Stimulated activated CD8-positive, alpha-beta memory T cell treated with anti-CD3 and anti-CD28 coated beads, Interleukin-12 subunit alpha, Interleukin-12 subunit beta, amount 100 ng/mL, for 24 hours (primary cell): Measurements from ENCODE around the gene TSPAN5.

Experiments
- DNase-seq: peaks from one replicate; pipeline ENCODE4 v3.0.0-alpha.2; 2020; ENCODE audit errors: extremely low read depth

Gene TSPAN5

DNA sequence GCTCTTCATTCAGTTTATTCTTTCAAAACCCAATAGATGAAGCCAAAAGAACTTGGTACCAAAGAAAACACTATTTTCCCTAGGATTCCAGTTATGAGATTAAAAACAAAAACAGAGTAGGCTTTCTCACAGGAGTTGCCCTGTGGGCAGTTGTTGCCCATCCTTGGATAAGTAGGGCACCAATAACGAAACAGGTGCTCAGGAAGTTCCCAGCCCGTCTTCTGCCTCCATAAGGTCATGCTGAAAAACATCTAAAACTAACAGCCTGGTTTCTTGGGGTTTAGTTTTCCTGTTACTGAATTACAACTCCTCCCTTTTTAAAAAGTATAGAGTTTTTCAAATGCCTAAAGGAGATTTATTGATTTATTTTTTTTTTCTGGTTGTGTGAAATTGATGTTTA, 14.7 kb downstream of the TSPAN5 start:
- DNase-seq, result no peak

- no peak for DNase-seq
These were observed 15.4 kb downstream of the TSPAN5 start for GRCh38 chr4:98642991-98643426.

DNA sequence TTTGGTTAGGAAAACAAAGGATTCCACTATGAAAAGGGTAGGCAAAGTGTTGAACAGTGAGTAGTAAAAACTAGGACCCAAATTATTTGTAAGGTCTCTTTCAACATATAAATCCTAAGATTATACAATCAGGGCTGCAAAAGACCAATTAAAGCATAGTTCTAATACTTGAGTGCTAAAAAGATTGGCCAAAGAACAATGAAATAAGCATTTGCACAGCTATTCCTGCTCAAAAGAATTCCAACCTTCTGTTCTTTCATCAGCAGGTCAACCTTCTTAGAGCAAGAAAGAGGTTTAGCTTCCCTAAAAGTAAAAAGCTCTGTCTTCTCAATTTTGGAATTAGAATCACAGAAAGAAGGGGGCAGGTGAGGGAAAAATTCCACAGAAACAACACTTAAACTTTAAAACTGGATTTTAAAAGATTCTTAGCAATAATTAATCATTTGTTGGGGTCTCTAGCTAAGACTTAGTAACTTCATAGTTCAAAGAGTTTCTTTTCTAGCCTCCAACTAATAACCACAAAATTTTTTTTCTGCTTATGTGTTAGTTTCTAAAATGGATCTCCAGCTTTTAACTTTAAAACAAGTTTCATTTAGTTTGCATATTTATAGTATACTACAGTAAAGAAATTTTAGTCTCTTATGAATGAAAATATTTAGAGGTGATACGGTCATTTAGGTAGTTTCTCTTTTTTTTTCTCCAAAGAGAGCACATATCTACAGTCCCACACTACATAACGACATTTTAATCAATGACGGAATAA, 16.3 kb downstream of the TSPAN5 start:
- DNase-seq, result no peak

DNA sequence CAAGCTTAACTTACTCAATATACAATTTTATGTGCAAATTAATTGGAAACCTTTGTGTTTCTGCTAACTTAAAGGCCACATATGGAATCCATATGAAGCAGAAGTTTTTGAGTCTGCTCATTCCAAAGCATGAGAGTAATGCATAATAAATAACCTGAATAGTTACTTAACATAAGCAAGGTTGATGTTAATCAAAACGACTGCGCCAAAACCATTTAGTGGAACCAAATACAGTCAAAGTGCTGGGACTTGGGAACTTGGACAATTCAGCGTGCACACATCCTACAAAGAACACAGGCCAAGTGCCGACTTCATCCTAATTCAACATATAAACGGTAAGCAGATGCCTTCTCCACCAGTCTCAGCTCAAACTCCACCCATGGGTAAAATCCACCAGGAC, 17.0 kb downstream of the TSPAN5 start:
- no peak for DNase-seq

- DNase-seq, result no peak
These were observed 18.9 kb downstream of the TSPAN5 start for GRCh38 chr4:98639523-98639922.

DNA sequence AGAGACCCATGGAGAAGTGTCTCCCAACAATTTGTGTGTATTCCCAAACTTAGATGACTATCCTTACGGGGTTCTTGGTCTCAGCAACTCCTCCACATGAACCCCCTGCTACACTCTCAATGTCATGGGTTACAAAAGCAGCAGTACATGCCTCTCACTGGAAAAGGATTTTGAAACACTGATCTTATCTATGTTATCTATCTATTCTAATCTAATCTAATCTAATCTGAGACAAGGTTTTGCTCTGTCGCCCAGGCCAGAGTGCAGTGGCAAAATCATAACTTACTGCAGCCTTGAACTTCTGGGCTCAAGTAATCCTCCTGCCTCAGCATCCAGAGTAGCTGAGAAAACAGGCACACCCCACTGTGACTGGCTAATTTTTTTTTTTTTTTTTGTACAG, 19.3 kb downstream of the TSPAN5 start:
- DNase-seq, result no peak

GRCh38 chr4:98638661-98639060, 19.8 kb downstream of the TSPAN5 start:
- DNase-seq, result no peak

DNA sequence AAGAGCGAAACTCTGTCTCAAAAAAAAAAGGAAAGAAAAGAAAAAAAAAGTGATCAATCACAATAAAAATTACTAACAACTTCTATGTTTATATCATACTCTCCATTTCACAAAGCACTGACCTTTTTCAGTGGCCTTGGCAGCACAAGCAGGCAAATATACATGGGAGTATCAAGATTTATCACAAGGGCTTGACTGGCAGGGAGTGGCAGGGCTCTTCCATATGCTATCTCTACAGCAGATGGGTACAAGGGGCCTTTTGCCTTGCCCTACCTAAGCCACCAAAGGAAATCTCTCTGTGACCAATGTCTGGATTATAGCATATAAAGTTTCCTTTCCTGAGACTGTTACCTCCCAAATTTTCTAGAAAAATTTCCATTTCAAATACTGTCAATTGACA, 24.4 kb downstream of the TSPAN5 start:
- DNase-seq, result no peak

GRCh38 chr4:98633159-98633558, 25.3 kb downstream of the TSPAN5 start:
- no peak for DNase-seq

- DNase-seq, result no peak
These were observed 26.2 kb downstream of the TSPAN5 start for GRCh38 chr4:98632258-98632657.

DNA sequence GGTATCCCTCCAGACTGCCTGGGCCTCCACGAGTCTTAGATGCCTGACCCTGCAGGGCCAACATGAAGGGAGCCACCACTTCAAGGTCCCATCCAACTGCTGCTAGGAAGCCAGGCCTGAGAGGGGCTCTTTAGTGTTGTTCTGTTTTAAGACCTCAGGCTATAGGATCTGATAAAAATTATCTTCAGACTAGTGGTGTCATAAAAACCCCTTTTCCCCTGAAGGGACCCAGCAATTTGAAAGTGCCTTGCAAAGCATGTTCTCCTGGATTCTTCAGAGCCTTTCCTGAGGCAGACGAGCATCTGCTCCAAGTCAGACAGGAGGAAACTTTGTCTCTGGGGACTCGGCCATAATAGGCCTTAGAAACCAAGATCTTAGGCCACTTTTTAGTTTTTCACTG, 26.9 kb downstream of the TSPAN5 start:
- no peak for DNase-seq

DNA sequence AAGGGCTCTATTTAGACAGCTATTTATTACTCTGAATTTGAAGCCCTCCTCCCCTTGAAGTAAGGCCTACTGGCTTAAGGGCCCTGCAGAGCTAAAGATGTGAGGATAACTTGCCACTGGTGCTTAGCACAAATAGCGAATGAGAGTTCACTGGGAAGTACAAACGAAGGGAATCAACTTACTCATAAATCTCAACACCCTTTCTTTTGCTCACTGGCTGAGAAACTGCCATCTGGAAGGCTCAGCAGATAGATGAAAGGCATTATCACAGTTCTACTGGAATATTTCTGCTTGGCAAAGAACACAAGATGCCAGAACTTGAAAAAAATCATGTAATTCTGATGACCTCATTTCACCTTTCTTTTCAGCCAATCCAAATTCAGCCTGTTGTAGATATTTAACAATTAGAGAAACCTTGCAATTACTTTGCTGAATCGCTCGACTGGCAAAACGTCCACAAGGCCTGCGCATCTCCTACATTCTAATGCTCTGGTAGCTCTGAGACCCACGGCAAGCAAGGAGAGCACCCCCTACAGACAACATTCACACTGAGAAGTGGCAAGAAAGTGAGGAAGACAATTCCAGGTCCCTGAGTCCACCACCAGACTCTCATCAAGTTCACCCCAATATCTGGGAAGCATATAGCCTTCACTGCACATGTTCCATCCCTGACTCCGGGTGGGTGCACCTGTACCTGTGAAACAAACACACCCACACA, 27.5 kb downstream of the TSPAN5 start:
- no peak for DNase-seq

DNA sequence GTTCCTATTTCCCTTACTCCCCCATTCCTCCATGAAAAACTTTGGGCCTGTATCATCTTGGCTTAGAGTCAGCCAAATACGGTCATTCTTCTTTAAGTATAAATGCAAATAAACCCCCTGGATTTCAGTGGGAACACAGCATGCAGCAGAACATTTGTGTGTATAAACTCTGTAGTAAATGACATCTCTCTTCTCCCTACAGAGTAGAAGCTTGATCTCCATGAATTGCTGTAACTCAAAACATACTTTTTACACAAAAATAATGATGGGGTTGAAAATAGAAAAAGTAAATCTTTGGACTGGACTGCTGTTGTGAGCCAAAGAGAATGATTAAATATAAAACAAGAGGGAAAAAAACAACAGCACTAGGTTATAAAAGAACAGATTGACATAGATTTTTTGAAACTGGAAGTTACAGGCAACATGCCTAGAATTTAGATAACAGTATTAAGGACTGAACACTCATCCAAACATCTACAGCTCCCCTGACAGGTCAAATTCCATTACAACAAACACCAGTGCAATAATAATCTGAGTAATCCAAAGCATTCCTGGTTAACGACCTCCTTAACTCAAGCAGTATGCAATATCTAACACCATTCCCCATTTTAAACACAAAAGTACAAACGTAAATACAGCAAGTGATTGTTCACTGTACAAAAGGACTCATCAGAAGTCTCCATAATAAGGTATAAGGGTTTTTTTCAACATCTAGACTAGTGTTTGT, 30.7 kb downstream of the TSPAN5 start:
- DNase-seq, result no peak

- DNase-seq, result no peak
These were observed 32.1 kb downstream of the TSPAN5 start for GRCh38 chr4:98626350-98626749.

- DNase-seq, result no peak
These were observed 32.5 kb downstream of the TSPAN5 start for GRCh38 chr4:98625920-98626319.

GRCh38 chr4:98625399-98625798, 33.0 kb downstream of the TSPAN5 start:
- DNase-seq, result no peak

DNA sequence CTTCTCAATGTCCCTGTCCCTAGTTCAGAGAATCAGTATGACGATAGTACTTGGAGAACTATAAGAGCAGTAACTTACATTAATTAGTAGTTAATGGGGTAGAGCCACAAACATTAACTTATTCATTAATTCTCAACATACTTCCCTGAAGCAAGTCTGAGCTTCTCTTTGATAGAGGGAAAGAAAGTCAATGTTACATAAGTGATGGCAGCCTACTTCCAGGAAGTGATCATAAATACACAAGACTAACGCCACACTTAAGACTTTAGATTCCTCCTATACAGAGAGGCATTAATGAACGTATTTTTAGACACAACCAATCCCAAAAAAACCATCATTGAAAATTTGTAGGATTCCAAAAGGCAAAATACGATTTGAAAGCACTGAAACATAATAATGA, 33.8 kb downstream of the TSPAN5 start:
- no peak for DNase-seq

GRCh38 chr4:98624144-98624543, 34.3 kb downstream of the TSPAN5 start:
- DNase-seq, result no peak

DNA sequence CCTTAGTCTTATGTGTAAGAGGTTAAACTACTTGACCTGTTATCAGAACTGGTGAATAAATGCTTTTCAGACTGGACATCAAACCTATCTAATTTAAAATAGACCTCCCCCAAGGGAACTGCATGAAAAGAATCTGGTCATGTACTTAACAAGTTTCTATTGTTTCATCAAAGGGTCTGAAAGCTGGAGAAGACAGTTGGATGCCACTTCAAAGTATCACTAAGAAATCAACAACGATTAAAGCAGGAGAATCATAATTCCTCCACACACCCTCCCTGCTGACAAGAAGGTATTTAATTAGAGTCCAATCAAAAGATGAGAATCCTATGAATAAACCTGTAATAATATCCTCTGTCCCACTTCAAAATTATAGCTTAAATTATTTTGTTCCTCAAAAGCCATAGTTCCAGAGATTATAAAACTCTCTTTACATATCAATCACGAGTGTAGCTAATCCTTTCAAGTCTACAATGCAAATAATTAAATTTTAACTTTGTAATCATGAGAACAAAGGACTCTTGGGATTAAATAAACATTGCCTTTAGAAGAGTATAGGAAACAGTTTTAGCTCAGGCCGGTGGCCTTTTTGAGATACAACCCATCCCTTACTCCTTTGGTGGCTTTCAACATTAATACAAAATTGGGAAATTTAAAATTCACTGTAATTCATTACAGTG, 35.1 kb downstream of the TSPAN5 start:
- DNase-seq, result no peak

GRCh38 chr4:98620087-98620784, 38.2 kb downstream of the TSPAN5 start:
- DNase-seq, result no peak

DNA sequence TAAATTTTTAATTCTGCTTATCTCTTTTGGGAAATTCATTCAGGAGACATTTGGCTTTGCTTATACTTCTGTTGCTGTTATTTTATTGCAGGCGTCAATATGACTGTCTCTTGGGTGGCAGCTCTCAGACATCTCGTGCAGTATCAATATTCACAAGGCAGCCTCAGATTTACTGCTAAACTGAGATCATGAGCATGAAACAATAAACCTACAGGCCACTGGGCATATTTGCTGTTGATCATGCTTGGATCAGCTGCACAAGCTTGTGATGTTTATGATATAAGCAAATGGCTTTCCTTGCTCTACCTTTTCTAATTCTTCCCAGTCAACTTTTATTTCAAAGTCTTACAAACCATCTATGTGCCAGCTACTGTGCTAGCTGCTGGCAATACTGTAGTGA, 39.2 kb downstream of the TSPAN5 start:
- no peak for DNase-seq

DNA sequence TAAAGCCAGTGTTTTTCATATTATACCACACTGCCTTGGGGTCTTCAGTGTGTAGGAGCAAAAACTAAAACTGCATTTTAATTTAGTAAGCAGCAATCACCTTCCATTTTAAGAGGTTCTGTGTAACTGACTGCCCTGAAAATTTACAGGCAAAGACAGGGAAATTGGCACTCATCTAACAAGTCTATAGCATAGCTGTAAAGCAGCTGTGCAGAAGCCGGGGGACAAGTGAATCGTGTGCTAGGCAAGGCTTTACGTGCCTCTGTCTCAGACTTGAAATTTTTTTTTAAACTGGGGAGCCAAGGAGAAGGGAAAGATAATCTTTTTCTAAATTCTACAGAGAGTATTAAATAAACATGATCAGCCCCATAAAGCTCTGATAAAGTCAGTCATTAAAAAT, 39.7 kb downstream of the TSPAN5 start:
- no peak for DNase-seq
